ENCODE results near the gene HELB.

DNA sequence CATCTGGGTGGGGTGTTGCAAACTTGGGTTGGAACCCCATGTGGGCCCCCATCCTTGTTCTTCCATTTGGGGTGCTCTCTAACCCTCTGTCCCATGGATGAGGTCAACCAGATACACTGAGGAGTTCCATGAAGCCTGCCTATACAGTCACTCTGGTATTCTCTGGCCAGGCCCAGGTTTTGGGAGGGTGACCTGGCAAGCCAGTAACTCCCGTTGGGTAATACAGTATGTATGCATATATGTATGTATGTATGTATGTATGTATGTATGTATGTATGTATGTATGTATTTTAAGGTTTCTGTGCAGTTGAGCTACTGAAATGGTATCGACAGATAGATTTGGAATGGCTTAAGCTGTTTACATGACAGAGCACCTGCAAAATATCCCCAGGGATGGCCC, 12.8 kb upstream of the HELB start:
- TF ChIP-seq, protein P1, sequence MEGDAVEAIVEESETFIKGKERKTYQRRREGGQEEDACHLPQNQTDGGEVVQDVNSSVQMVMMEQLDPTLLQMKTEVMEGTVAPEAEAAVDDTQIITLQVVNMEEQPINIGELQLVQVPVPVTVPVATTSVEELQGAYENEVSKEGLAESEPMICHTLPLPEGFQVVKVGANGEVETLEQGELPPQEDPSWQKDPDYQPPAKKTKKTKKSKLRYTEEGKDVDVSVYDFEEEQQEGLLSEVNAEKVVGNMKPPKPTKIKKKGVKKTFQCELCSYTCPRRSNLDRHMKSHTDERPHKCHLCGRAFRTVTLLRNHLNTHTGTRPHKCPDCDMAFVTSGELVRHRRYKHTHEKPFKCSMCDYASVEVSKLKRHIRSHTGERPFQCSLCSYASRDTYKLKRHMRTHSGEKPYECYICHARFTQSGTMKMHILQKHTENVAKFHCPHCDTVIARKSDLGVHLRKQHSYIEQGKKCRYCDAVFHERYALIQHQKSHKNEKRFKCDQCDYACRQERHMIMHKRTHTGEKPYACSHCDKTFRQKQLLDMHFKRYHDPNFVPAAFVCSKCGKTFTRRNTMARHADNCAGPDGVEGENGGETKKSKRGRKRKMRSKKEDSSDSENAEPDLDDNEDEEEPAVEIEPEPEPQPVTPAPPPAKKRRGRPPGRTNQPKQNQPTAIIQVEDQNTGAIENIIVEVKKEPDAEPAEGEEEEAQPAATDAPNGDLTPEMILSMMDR (IDR thresholded peaks at IDR 0.05): no peak
- TF ChIP-seq EP300 (IDR thresholded peaks at IDR 0.05) (no peak), POLR2AphosphoS5 (IDR thresholded peaks at IDR 0.05) (no peak)
